Measurements from ENCODE around the gene ELOF1. TPM values are rescaled to one million over a fixed set of nuclear protein-coding genes. Genes with fewer than 3 reads are reported as not detected.
"Not testable (repeated sequence)": the region's sequence is repeated elsewhere in the genome, so short reads cannot be mapped to it uniquely, and the experiment has no call there.

The ELOF1 gene
- polyA plus RNA-seq, 1 donor from 2014 or later = 183 TPM

GRCh38 chr19:11578258-11579142 is 19.5 kb upstream of the ELOF1 start:
- Mint-ChIP-seq H3K27ac (peak overlapping the region; percentile 88 to 92 (median 91)), H3K4me1 (peaks cover 26 to 45% (median 29%) of the 10 kb centered on the region in 3 donors), H3K4me3 (peak overlapping the region; percentile 84 to 95 (median 91))

DNA sequence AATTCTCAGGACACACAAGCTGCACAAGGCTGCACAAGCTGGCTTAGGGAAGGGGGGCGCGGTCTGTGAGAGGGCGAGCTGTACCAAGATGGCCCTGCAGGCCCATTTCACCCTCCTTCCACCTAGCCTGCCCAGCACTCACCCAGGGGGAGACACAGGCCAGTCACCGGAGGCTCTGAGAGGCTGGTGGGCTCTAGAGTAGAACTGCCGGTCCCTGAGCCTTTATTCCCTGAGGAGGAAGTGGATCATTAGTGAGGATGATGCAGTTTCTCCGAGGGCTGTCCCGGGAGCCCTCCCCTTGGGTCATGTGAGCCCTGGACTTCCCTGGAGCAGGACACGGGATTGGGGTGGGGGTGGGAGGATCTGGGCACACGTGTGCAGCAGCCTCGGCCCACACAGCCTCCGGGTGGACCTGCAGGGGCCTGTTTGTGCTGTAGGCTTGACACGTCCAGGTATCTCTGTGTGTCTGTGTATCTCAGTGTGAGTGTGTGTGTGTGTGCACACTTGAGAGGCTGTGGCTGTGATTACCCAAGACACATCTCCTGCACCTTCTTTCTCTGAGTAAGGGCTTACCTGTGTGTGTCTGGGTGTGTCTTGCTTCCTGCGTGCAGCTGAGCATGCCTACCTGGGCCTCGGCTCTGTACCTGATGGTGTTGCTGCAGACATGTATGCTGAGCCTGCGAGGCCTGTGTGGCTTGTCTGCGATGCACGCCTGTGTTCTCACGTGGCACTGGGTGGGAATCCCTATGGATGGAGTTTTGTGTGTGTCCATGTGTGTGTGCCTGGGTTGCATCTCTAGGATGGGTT is 18.6 kb upstream of the ELOF1 start, which contains the start of gene ACP5:
Gene ACP5, minus strand, starts transcription at position 195 of the 807 bp plus-strand sequence. CDS start 328 bp downstream, outside the sequence.
- peaks cover 29 to 45% (median 29%) of the 10 kb centered on the region in 3 donors for H3K4me1 Mint-ChIP-seq
- H3K27ac Mint-ChIP-seq = peak within 1 kb of the TSS; percentile 41 to 92 (median 88)
- no peaks in the 10 kb centered on the region for H3K27me3 Mint-ChIP-seq
- no peaks in the 10 kb centered on the region for H3K9me3 Mint-ChIP-seq
- peak within 1 kb of the TSS; percentile 84 to 95 (median 91) for H3K4me3 Mint-ChIP-seq
- peaks cover 2% of the 10 kb centered on the region for H3K36me3 Mint-ChIP-seq

More at GRCh38 chr19:11578258-11579142, 19.5 kb upstream of the ELOF1 start:
- H3K9me3 Mint-ChIP-seq = no peaks in the 10 kb centered on the region
- peaks cover 2% of the 10 kb centered on the region for H3K36me3 Mint-ChIP-seq
- H3K27me3 Mint-ChIP-seq = no peaks in the 10 kb centered on the region

DNA sequence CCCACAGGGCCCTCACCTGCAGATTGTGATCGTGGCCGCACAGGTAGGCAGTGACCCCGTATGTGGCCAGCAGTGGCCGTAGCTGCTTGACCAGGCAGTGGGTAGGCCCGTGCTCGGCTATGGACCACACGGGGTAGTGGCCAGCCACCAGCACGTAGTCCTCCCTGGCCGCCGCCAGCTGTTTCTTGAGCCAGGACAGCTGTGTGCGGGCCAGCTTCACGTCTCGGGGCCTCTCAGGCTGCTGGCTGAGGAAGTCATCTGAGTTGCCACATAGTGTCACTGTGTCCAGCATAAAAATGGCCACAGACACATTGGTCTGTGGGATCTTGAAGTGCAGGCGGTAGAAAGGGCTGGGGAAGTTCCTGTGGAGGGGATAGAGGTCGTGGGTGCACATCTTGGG is 17.2 kb upstream of the ELOF1 start:
- Mint-ChIP-seq H3K27me3 (no peaks in the 10 kb centered on the region), H3K4me3 (peak overlapping the region; percentile 17 to 92 (median 68)), H3K4me1 (peaks cover 20 to 38% (median 23%) of the 10 kb centered on the region in 3 donors), H3K27ac (peak overlapping the region in 1 of 3 donors; percentile 88), H3K9me3 (no peaks in the 10 kb centered on the region), H3K36me3 (peaks cover 8% of the 10 kb centered on the region)

DNA sequence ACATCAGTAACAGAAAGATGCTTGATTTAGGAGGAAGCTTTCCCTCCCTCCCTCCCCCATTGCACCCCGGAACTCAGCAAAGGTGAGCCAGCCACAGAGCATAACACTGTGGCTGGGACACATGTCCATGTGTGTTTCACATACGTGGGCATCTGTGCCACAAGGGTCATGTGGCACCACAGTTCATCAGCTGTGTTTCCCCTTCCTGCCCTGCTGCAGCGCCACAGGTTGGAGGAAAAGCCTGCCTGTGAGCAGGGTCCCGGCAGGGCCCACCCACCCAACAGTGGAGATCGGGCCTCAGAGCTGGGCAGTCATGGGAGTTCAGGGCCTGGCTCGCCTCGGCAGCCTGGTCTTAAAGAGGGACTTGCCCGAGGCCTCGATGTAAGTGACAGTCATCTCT is 15.7 kb upstream of the ELOF1 start:
- peak overlapping the region in 3 of 4 donors; percentile 23 to 92 (median 74) for H3K4me3 Mint-ChIP-seq
- H3K36me3 Mint-ChIP-seq = peaks cover 8% of the 10 kb centered on the region
- H3K4me1 Mint-ChIP-seq = peaks cover 20 to 33% (median 20%) of the 10 kb centered on the region in 3 donors
- H3K27me3 Mint-ChIP-seq = no peaks in the 10 kb centered on the region
- no peaks in the 10 kb centered on the region for H3K9me3 Mint-ChIP-seq
- peak overlapping the region; percentile 27 to 88 (median 81) for H3K27ac Mint-ChIP-seq

GRCh38 chr19:11573763-11574162 is 14.7 kb upstream of the ELOF1 start:
- not testable (repeated sequence) for H3K4me3 Mint-ChIP-seq, H3K27me3 Mint-ChIP-seq, H3K9me3 Mint-ChIP-seq, H3K36me3 Mint-ChIP-seq
- Mint-ChIP-seq H3K27ac (peak overlapping the region in 1 of 3 donors; percentile 56), H3K4me1 (peaks cover 20 to 34% (median 20%) of the 10 kb centered on the region in 3 donors)

DNA sequence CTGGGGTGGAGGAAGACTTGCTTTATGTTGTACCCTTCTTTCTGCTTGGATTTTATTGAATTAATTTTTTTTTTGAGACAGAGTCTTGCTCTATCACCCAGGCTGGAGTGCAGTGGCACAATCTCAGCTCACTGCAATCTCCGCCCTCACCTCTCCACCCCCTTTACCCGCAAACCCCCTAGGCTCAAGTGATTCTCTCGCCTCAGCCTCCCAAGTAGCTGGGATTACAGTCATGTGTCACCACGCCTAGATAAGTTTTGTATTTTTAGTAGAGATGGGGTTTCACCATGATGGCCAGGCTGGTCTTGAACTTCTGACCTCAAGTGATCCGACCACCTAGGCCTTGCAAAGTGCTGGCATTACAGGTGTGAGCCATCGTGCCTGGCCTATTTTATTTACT is 14.3 kb upstream of the ELOF1 start:
- Mint-ChIP-seq H3K4me1 (peaks cover 21 to 36% (median 22%) of the 10 kb centered on the region in 3 donors), H3K27ac (peak overlapping the region in 1 of 3 donors; percentile 56)
- H3K4me3 Mint-ChIP-seq, H3K36me3 Mint-ChIP-seq, H3K9me3 Mint-ChIP-seq, H3K27me3 Mint-ChIP-seq: not testable (repeated sequence)

GRCh38 chr19:11570039-11570462 is 11.0 kb upstream of the ELOF1 start:
- peaks cover 17 to 28% (median 24%) of the 10 kb centered on the region in 3 donors for H3K4me1 Mint-ChIP-seq
- H3K36me3 Mint-ChIP-seq = peaks cover 10% of the 10 kb centered on the region
- H3K27me3 Mint-ChIP-seq = no peaks in the 10 kb centered on the region
- peaks cover 0 to 2% (median 0%) of the 10 kb centered on the region in 3 donors for H3K9me3 Mint-ChIP-seq
- peak overlapping the region in 1 of 4 donors; percentile 62 for H3K4me3 Mint-ChIP-seq
- peak overlapping the region in 2 of 3 donors; percentile 98 for H3K27ac Mint-ChIP-seq

- H3K4me1 Mint-ChIP-seq = peaks cover 31 to 35% (median 32%) of the 10 kb centered on the region in 3 donors
- H3K27ac Mint-ChIP-seq = peak overlapping the region; percentile 46 to 92 (median 65)
- peaks cover 4% of the 10 kb centered on the region for H3K36me3 Mint-ChIP-seq
- H3K9me3 Mint-ChIP-seq = peaks cover 0 to 2% (median 0%) of the 10 kb centered on the region in 3 donors
- no peaks in the 10 kb centered on the region for H3K27me3 Mint-ChIP-seq
- peak overlapping the region in 1 of 4 donors; percentile 82 for H3K4me3 Mint-ChIP-seq
These were observed 7.1 kb upstream of the ELOF1 start for GRCh38 chr19:11566164-11566563.

GRCh38 chr19:11565649-11565980 is 6.6 kb upstream of the ELOF1 start:
- Mint-ChIP-seq H3K4me1 (peaks cover 34 to 37% (median 35%) of the 10 kb centered on the region in 3 donors), H3K27ac (peak overlapping the region in 2 of 3 donors; percentile 65 to 92), H3K4me3 (peak overlapping the region in 2 of 4 donors; percentile 77 to 82)
- not testable (repeated sequence) for H3K27me3 Mint-ChIP-seq, H3K9me3 Mint-ChIP-seq, H3K36me3 Mint-ChIP-seq

- not testable (repeated sequence) for H3K9me3 Mint-ChIP-seq, H3K27me3 Mint-ChIP-seq, H3K36me3 Mint-ChIP-seq
- Mint-ChIP-seq H3K4me3 (peak overlapping the region in 3 of 4 donors; percentile 25 to 77 (median 67)), H3K4me1 (peaks cover 37 to 40% (median 38%) of the 10 kb centered on the region in 3 donors), H3K27ac (peak overlapping the region; percentile 65 to 92 (median 80))
These were observed 5.2 kb upstream of the ELOF1 start for GRCh38 chr19:11564082-11564807.

GRCh38 chr19:11563532-11563931 is 4.5 kb upstream of the ELOF1 start:
- H3K9me3 Mint-ChIP-seq = peaks cover 0 to 2% (median 0%) of the 10 kb centered on the region in 3 donors
- H3K36me3 Mint-ChIP-seq = peaks cover 5% of the 10 kb centered on the region
- H3K27me3 Mint-ChIP-seq = no peaks in the 10 kb centered on the region
- peak overlapping the region in 2 of 3 donors; percentile 61 to 81 for H3K27ac Mint-ChIP-seq
- H3K4me3 Mint-ChIP-seq = peak overlapping the region in 2 of 4 donors; percentile 48 to 75
- H3K4me1 Mint-ChIP-seq = peaks cover 40 to 44% (median 41%) of the 10 kb centered on the region in 3 donors

GRCh38 chr19:11560404-11561051 is 1.5 kb upstream of the ELOF1 start:
- H3K4me1 Mint-ChIP-seq = peaks cover 42 to 49% (median 48%) of the 10 kb centered on the region in 3 donors
- no peaks in the 10 kb centered on the region for H3K27me3 Mint-ChIP-seq
- H3K27ac Mint-ChIP-seq = peak overlapping the region; percentile 84 to 98 (median 90)
- H3K36me3 Mint-ChIP-seq = peaks cover 3% of the 10 kb centered on the region
- H3K9me3 Mint-ChIP-seq = no peaks in the 10 kb centered on the region
- H3K4me3 Mint-ChIP-seq = peak overlapping the region; percentile 89 to 99 (median 96)

DNA sequence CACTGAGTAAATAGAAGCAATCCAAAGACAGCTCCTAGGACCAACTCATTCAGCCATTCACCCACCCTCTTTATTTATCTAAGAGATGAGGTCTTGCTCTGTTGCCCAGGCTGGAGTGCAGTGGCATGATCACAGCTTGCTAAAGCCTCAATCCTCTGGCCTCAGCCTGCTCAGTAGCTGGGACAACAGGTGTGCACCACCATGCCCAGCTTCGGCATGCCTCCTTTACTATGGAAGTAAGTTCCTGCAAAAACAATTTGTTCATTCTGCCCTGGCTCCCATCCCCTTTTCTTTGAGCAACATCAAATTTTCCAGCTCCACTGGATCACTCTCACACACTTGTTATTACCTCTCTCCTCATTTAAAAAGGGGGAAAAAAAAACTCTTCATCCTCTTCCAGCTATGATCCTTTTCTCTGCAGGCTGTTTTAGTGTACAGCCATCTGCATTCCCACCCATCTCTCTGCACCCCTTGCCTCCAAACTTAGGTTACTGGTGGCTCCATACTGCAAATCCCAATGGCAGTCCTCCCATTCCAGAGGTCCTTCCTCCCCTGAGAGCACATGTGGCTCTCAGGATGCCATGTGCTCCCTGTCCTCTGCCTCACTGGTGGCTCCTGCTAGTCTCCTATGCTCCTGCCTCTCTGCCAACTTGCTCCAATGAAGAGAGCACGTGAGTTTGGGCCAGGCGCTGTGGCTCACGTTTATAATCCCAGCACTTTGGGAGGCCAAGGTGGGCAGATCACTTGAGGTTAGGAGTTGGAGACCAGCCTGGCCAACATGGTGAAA is 2.2 kb downstream of the ELOF1 start:
- Mint-ChIP-seq H3K4me3 (peak overlapping the region; percentile 54 to 99 (median 72)), H3K9me3 (no peaks in the 10 kb centered on the region), H3K36me3 (peaks cover 2% of the 10 kb centered on the region), H3K27ac (peak overlapping the region in 2 of 3 donors; percentile 16 to 80), H3K4me1 (peaks cover 48 to 52% (median 51%) of the 10 kb centered on the region in 3 donors), H3K27me3 (no peaks in the 10 kb centered on the region)
